HG03039 (cell line): ENCODE data around the gene PTPRG.

Source experiments
- ATAC-seq: cut with Tn5 transposase; IDR thresholded peaks from one replicate; pipeline ENCODE4 v1.9.1; 2021; ENCODE audit warnings: mild to moderate bottlenecking, moderate library complexity; ENCODE audit not compliant: unreplicated experiment

PTPRG gene

GRCh38 chr3:62128681-62129080 is 567.3 kb downstream of the PTPRG start:
- ATAC-seq, result no peak

GRCh38 chr3:62131050-62131449 is 569.7 kb downstream of the PTPRG start:
- ATAC-seq, result no peak

GRCh38 chr3:62131620-62132019 is 570.2 kb downstream of the PTPRG start:
- no peak for ATAC-seq

GRCh38 chr3:62132027-62132602 is 570.7 kb downstream of the PTPRG start:
- ATAC-seq, result no peak

- ATAC-seq, result no peak
Observed at GRCh38 chr3:62133015-62133414, 571.6 kb downstream of the PTPRG start.

- no peak for ATAC-seq
Observed at GRCh38 chr3:62134061-62134496, 572.7 kb downstream of the PTPRG start.

GRCh38 chr3:62135741-62136140 is 574.4 kb downstream of the PTPRG start:
- no peak for ATAC-seq

- ATAC-seq, result no peak
Observed at GRCh38 chr3:62139957-62140356, 578.6 kb downstream of the PTPRG start.

- no peak for ATAC-seq
Observed at GRCh38 chr3:62142331-62143085, 581.1 kb downstream of the PTPRG start.

GRCh38 chr3:62143843-62144450 is 582.6 kb downstream of the PTPRG start:
- no peak for ATAC-seq

- no peak for ATAC-seq
Observed at GRCh38 chr3:62144482-62144881, 583.1 kb downstream of the PTPRG start.

GRCh38 chr3:62145086-62145757 is 583.9 kb downstream of the PTPRG start:
- no peak for ATAC-seq

- ATAC-seq, result no peak
Observed at GRCh38 chr3:62149539-62149938, 588.2 kb downstream of the PTPRG start.

- no peak for ATAC-seq
Observed at GRCh38 chr3:62149962-62150361, 588.6 kb downstream of the PTPRG start.

GRCh38 chr3:62151591-62151990 is 590.2 kb downstream of the PTPRG start:
- no peak for ATAC-seq

GRCh38 chr3:62153231-62153630 is 591.9 kb downstream of the PTPRG start:
- no peak for ATAC-seq

GRCh38 chr3:62154457-62155148 is 593.2 kb downstream of the PTPRG start:
- no peak for ATAC-seq

- ATAC-seq, result no peak
Observed at GRCh38 chr3:62159056-62159708, 597.8 kb downstream of the PTPRG start.

- ATAC-seq, result no peak
Observed at GRCh38 chr3:62159709-62160092, 598.3 kb downstream of the PTPRG start.

- ATAC-seq, result no peak
Observed at GRCh38 chr3:62161371-62161770, 600.0 kb downstream of the PTPRG start.

GRCh38 chr3:62164196-62164595 is 602.8 kb downstream of the PTPRG start:
- ATAC-seq, result no peak
